Dendritic cell treated with granulocyte-macrophage colony-stimulating factor and Interleukin-4, amounts not matched to agents 40 ng/mL and 50 ng/mL, for 4 days (primary cell): ENCODE data around the gene GBA3.

Experiments
- H3K27ac Mint-ChIP-seq: one replicate; pipeline ENCODE4 v1.8.0; 2022; ENCODE audit warnings: mild to moderate bottlenecking, mixed read lengths
- H3K27me3 Mint-ChIP-seq: one replicate; pipeline ENCODE4 v1.8.0; 2022; ENCODE audit warnings: mild to moderate bottlenecking, mixed read lengths
- H3K36me3 Mint-ChIP-seq: one replicate; pipeline ENCODE4 v1.8.0; 2022; ENCODE audit warnings: low read depth, mixed read lengths
- H3K4me1 Mint-ChIP-seq: one replicate; pipeline ENCODE4 v1.8.0; 2022; ENCODE audit warnings: low read depth, mixed read lengths
- H3K4me3 Mint-ChIP-seq: one replicate; pipeline ENCODE4 v1.8.0; 2022; ENCODE audit warnings: mild to moderate bottlenecking, moderate library complexity, mixed read lengths
- H3K9me3 Mint-ChIP-seq: one replicate; pipeline ENCODE4 v1.8.0; 2022; ENCODE audit warnings: mixed read lengths
- intact Hi-C: fragments of 100-400 bp; cut with micrococcal nuclease; formaldehyde crosslinking; loops from one replicate; pipeline ENCODE4 v1.15.0; 2022

The GBA3 gene

GRCh38 chr4:22850630-22851029, 157.9 kb downstream of the GBA3 start:
- Mint-ChIP-seq H3K9me3 (peaks cover 9% of the 10 kb centered on the region), H3K4me1 (no peaks in the 10 kb centered on the region), H3K36me3 (no peaks in the 10 kb centered on the region), H3K27ac (no peak overlapping the region), H3K27me3 (no peaks in the 10 kb centered on the region), H3K4me3 (no peak overlapping the region)
- intact Hi-C loops, result no loop called here

DNA sequence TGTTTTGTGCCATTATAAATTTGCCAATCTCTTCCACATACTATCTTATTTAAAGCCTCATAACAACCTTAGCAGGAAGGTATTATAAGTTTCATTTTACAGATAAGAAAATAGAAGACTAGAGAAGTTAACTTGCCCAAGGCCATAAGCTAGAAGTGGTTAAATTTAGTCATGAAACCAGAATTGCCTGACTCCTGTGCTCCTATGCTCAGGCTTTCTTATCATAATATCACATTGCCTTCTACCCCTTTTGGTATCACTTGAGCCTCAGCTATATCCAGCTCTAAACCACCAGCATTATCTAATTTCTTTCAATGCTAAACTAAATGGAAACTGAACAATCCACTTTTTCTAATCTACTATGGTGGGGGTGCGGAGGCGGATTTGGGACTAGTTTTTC, 164.7 kb downstream of the GBA3 start:
- Mint-ChIP-seq H3K4me1 (no peaks in the 10 kb centered on the region), H3K4me3 (no peak overlapping the region), H3K36me3 (no peaks in the 10 kb centered on the region), H3K9me3 (peaks cover 9% of the 10 kb centered on the region), H3K27me3 (no peaks in the 10 kb centered on the region), H3K27ac (no peak overlapping the region)
- intact Hi-C loops, result no loop called here

DNA sequence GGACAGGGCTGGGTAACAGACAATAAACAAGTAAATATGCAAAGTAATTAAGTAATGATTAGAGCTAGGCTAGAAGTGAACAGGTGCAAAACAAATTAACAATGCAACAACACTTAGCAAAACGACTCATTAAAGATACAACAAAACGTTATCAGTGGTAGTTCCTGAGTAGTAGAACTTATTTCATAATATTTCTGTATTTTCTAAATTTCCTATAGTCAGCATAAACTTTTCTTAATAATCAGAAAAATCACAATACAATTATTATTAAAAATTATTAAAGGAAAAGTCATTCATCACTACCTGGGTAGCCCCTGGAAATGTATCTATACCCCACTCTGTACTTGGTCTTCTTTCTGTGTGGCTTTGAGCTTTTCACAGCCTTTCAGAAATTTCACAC, 166.6 kb downstream of the GBA3 start:
- intact Hi-C loops, result no loop called here
- Mint-ChIP-seq H3K9me3 (peaks cover 9% of the 10 kb centered on the region), H3K4me1 (no peaks in the 10 kb centered on the region), H3K36me3 (no peaks in the 10 kb centered on the region), H3K4me3 (no peak overlapping the region), H3K27me3 (no peaks in the 10 kb centered on the region), H3K27ac (no peak overlapping the region)
